Stomach smooth muscle (tissue), 2 donors: Measurements from ENCODE around the gene CRYAB.

Experiments used
- H3K27ac ChIP-seq: one replicate; pipeline ENCODE4 v1.7.0; 2013; ENCODE audit warnings: mild to moderate bottlenecking, low read length, inconsistent platforms
- H3K27me3 ChIP-seq, 2 donors: one replicate each; pipeline ENCODE4 v1.7.0; 2013; ENCODE audit warnings: low read length in 2 of 2; ENCODE audit not compliant: insufficient read depth in 2 of 2, control insufficient read depth in 1 of 2
- H3K36me3 ChIP-seq, 2 donors: one replicate each; pipeline ENCODE4 v1.7.0; 2013; ENCODE audit warnings: low read length in 2 of 2; ENCODE audit not compliant: control insufficient read depth in 2 of 2, insufficient read depth in 2 of 2
- H3K4me1 ChIP-seq: one replicate; pipeline ENCODE4 v1.7.0; 2013; ENCODE audit warnings: low read length; ENCODE audit not compliant: control insufficient read depth, insufficient read depth
- H3K4me3 ChIP-seq, 2 donors: one replicate each; pipeline ENCODE4 v1.7.0; 2013; ENCODE audit warnings: low read length in 2 of 2
- H3K9ac ChIP-seq, 2 donors: one replicate each; pipeline ENCODE4 v1.7.0; 2013; ENCODE audit warnings: low read length in 2 of 2, mild to moderate bottlenecking in 1 of 2
- H3K9me3 ChIP-seq, 2 donors: one replicate each; pipeline ENCODE4 v1.7.0; 2013; ENCODE audit warnings: low read length in 2 of 2; ENCODE audit not compliant: control insufficient read depth in 2 of 2
- donor health status: healthy.
- donor health status: Pancreatic carcinoma.

Gene CRYAB

DNA sequence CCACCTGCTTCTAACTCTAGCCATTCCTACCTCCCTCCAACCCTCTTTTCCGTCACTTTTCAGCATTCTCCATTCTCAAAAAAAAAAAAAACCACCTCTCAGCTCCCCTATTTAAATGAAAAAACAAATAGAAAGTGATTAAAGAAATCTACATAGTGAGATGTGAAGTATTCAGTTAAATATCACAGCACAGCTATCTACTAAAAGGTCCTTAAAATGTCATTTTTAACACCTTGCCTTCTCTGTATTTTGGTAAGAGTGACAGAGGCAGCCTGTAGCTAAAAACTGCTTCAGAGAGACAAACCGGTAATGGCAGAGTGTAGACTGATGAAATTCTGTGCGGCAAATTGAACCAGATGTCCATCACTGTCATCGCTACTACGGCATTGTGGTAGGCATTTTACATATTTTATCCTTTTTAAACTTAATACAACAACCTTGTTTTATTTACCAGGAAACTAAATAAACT lies 39.8 kb downstream of the CRYAB start:
- peak overlapping the region; percentile 85 for H3K9ac ChIP-seq
- no peaks in the 10 kb centered on the region for H3K27me3 ChIP-seq
- H3K27ac ChIP-seq, result peak overlapping the region; percentile 78
- H3K9me3 ChIP-seq, result no peaks in the 10 kb centered on the region
- no peaks in the 10 kb centered on the region for H3K4me1 ChIP-seq
- H3K36me3 ChIP-seq, result peaks cover 6 to 12% of the 10 kb centered on the region in 2 donors
- peak overlapping the region; percentile 80 to 90 for H3K4me3 ChIP-seq

DNA sequence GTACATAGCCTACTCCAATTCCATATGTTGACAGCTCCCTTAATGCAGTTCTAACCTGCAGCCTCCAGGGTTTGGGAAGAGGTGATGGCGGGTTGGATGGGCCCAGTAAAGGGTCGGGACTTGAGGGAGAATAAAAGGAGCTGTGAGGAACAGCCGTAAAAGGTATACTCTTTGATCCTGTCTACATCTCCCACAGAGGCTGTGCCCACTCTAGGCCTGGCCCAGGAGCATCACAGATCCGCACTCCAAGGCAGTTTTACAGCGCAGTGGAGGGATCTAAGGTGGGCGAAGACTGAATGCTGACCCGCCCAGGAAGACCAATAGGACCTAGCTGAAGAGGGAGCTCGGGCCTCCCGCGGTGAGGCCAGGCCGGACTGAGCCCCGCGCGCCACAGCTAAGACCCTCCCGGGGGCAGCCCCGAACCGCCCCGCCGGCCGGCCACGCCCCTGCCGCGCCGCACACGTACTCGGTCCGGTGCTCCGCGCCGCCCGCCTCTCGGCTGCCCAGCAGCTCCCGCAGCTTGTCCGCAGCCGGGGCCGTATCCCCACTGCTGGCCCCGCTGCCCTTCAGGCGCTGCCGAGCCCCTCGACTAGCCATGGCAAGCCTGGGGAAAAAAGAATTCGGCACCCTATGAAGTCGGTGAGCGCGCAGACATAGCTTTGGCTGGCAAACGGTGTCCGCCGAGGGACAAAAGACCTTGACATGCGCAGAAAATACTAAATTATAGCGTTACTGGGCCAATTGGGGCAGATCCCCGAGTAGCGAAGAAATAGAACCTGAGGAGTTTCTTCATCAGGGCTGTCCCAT lies 40.5 kb downstream of the CRYAB start, which contains the start of gene ALG9:
Gene ALG9, minus strand, starts transcription at position 696 of the 807 bp plus-strand sequence. Its CDS starts 99 bp downstream, at position 597.
- H3K27ac ChIP-seq, result peak within 1 kb of the TSS; percentile 78
- H3K9ac ChIP-seq, result peak within 1 kb of the TSS; percentile 85
- H3K4me3 ChIP-seq, result peak within 1 kb of the TSS; percentile 80 to 90
- H3K4me1 ChIP-seq, result no peaks in the 10 kb centered on the region
- H3K27me3 ChIP-seq, result no peaks in the 10 kb centered on the region
- no peaks in the 10 kb centered on the region for H3K9me3 ChIP-seq
- peaks cover 9 to 18% of the 10 kb centered on the region in 2 donors for H3K36me3 ChIP-seq

DNA sequence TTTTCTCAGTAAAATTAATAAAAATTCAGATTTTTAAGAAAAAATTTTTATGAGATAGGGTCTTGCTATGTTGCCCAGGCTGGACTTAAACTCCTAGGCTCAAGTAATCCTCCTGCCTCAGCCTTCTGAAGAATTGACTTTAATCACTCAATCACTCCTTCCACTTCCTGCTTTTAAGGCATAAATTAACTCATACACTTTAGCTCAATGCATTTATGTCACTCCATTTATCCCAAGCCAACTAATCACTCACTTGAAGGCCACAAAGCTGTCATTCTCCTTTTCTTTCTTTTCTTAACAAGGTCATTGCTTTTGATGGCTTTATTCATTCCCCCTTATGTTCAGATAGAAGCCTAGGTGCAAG lies 41.1 kb downstream of the CRYAB start:
- Histone ChIP-seq H3K4me1 (no peaks in the 10 kb centered on the region), H3K4me3 (peak overlapping the region; percentile 80 to 90), H3K36me3 (peaks cover 8 to 18% of the 10 kb centered on the region in 2 donors), H3K27me3 (no peaks in the 10 kb centered on the region), H3K9ac (peak overlapping the region; percentile 85), H3K9me3 (no peaks in the 10 kb centered on the region), H3K27ac (no peak overlapping the region)

DNA sequence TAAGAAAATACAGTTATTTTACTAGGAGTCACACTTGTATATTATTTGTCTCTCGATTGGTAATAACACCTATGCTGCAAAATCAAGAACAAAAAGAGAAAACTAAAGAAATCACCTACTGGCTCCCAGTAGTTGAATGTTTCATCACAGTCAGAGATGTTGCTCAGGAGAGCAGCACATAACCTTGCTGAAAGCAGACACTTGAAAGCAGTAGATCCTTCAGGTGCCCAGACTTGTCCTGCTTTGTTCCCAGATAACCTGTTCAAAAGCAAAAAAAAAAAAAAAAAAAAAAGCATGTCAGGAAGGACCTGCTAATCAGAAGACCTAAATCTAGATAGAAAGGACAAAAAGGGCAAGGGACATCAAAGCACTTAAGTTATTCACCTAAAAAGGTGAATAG lies 41.5 kb downstream of the CRYAB start:
- Histone ChIP-seq H3K27ac (no peak overlapping the region), H3K36me3 (peaks cover 5 to 22% of the 10 kb centered on the region in 2 donors), H3K4me1 (no peaks in the 10 kb centered on the region), H3K27me3 (no peaks in the 10 kb centered on the region), H3K9ac (no peak overlapping the region), H3K9me3 (no peaks in the 10 kb centered on the region), H3K4me3 (peak overlapping the region in 1 of 2 donors; percentile 90)

DNA sequence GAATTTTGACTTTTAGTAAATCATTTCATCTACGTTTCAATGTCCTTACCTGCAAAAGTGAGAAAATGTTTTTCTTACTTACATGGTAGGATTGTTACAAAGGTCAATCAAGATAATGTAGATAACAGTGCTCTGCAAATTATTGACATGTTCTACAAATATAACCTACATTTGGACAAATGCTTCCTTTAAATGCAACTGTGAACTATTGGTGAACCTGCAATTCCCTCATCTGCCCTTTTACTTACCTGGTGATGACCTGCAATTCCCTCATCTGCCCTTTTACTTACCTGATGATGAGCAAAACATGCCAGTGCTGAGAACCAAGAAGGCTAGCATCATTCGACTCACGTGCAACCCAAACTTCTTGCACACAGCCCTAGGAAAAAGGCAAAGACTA lies 51.3 kb downstream of the CRYAB start:
- Histone ChIP-seq H3K4me3 (no peak overlapping the region), H3K27me3 (no peaks in the 10 kb centered on the region), H3K27ac (no peak overlapping the region), H3K9me3 (no peaks in the 10 kb centered on the region), H3K4me1 (no peaks in the 10 kb centered on the region), H3K36me3 (peaks cover 28 to 31% of the 10 kb centered on the region in 2 donors), H3K9ac (no peak overlapping the region)
